Fibroblast of skin of right biceps (primary cell): ENCODE data around the gene ERMN.
A peak's percentile ranks its signal among the peaks of the same experiment; 100 is the strongest.
"Not testable (repeated sequence)": the region's sequence is repeated elsewhere in the genome, so short reads cannot be mapped to it uniquely, and the experiment has no call there.

ENCODE experiments used
- DNase-seq: peaks from one replicate; pipeline ENCODE4 v3.0.0-alpha.2; 2013

The ERMN gene

GRCh38 chr2:157325786-157326185, at the start of gene ERMN:
TSS of gene ERMN (minus strand) at chr2:157325824. CDS start at chr2:157325642, 182 bp downstream.
- no peak for DNase-seq

DNA sequence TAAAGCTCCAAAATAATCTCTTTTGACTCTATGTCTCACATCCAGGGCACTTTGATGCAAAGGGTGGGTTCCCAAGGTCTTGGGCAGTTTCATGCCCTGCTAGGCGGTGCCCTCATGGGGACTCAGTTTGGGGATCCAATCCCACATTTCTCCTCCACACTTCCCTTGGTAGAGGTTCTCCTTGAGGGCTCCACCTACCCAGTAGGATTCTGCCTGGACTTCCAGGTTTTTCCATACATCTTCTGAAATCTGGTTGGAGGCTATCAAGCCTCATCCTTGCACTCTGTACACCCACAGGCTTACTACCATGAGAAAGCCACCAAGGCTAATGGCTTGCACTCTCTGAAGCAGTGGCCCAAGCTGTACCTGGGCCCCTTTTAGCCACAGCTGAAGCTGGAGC, 49.8 kb upstream of the ERMN start:
- DNase-seq: no peak

DNA sequence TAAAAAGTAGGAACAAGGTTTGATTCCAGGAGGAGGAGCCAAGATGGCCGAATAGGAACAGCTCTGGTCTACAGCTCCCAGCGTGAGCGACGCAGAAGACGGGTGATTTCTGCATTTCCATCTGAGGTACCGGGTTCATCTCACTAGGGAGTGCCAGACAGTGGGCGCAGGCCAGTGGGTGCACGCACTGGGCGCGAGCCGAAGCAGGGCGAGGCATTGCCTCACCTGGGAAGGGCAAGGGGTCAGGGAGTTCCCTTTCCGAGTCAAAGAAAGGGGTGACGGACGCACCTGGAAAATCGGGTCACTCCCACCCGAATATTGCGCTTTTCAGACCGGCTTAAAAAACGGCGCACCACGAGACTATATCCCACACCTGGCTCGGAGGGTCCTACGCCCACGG, 42.9 kb upstream of the ERMN start:
- DNase-seq: not testable (repeated sequence)

DNA sequence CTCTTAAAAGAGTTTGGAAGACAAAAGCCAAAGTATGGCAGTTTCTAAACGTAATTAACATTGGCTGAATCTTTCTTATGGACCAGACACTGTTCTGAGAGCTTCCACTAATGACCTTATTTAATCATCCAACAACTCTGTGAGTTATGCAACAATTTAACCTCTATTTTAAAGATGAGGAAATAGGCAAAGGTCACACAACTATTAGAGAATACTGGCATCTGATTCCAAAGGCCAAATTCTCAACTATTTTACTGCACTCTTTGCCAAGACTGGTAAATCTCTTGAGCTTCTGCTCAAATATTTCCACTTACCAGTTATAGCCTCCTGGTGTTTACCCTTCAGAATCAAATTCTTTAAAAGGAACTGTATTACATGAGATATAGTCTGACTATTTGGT, 42.1 kb upstream of the ERMN start:
- DNase-seq: no peak

DNA sequence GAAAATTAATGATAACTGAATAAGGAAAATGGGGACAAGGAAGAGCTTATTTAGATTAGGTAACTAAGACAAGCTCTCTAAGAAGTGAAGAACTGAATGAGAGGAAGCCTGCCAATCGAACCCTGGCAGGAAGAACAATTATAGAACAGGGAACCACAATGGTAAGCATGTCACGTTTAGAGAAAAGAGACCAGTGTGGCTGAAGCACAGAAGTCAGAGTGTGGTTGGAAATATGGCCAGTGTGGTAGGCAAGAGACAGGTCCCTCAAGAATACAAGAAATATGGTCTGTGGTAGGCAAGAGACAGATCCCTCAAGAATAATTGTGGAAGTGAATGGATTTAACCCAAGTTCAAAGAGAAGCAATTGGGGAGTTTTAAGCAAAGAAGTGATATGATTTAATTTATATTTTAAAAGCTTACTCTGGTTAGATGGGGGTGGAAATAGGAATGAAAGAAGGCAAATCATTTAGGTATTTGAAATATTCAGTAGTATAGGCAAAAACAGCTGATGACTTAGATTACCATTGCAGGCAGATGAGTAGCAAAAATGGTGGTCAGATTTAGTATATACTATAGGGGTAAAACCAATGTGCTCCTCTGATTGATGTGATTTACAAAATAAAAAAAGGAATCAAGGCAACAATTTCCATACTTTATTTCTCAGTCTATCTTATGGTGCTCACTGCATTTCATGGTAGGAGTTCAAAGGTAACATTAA, 38.8 kb upstream of the ERMN start:
- peak; percentile 33 for DNase-seq

GRCh38 chr2:157363612-157364101, 38.0 kb upstream of the ERMN start:
- peak; percentile 83 for DNase-seq

- DNase-seq: no peak
These were observed 37.0 kb upstream of the ERMN start for GRCh38 chr2:157362627-157363026.

- no peak for DNase-seq
These were observed 35.9 kb upstream of the ERMN start for GRCh38 chr2:157361526-157361925.

- no peak for DNase-seq
These were observed 34.0 kb upstream of the ERMN start for GRCh38 chr2:157359628-157360027.

GRCh38 chr2:157355618-157356017, 30.0 kb upstream of the ERMN start:
- peak; percentile 77 for DNase-seq

DNA sequence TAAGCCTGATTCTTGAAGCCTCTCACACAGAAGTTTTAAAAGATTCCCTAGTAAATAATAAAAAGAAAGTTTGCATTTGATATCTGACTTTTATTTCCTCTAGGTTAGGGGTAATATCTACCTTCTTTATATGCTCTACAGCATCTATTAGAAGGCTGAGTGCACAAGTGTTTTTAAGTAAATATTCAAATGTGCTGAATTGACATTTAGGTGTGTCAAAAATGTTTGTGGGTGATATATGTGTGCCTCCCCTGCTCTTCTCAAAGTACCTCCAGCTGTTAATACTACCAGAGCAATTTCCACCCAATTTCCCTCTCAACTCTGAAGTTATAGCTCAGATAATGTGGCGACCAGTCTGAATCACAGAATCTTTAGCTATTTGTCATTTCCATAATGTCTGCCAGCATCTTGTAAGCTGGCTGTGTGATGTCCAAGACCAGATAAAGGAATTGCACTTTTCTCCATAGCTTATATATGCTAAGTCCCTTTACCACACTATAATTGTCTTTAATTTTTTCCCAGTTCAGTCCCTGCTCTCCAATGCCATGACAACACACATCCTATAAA, 24.4 kb upstream of the ERMN start:
- peak; percentile 84 for DNase-seq

DNA sequence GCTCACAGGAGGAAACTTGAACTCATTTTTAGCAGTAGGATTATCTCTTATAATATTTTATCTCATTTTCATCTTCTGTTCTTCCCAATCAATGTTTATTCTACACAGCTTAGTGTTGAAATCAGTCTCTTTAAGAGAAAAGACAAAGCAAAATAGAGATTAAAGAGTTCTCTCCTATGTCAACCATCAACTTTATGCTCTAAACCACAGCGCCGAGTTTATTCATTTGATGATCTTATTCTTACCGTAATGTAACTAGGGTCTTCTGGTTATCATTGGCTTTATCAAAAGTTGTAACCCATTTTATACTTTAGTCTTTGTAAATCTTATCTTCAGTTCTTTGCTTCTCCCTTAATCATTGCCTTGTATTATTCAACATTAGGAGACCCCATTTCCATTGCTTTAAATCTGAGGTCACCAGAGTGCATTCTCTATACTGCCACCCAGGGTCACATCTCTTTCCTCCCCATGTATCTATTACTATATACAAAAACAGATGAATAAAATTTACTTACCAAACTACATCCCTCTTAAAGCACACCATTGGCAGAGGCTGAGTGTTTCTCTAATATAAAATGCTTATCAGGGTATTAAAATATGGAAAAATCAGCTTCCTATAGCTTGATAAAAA, 22.8 kb upstream of the ERMN start:
- DNase-seq: no peak

DNA sequence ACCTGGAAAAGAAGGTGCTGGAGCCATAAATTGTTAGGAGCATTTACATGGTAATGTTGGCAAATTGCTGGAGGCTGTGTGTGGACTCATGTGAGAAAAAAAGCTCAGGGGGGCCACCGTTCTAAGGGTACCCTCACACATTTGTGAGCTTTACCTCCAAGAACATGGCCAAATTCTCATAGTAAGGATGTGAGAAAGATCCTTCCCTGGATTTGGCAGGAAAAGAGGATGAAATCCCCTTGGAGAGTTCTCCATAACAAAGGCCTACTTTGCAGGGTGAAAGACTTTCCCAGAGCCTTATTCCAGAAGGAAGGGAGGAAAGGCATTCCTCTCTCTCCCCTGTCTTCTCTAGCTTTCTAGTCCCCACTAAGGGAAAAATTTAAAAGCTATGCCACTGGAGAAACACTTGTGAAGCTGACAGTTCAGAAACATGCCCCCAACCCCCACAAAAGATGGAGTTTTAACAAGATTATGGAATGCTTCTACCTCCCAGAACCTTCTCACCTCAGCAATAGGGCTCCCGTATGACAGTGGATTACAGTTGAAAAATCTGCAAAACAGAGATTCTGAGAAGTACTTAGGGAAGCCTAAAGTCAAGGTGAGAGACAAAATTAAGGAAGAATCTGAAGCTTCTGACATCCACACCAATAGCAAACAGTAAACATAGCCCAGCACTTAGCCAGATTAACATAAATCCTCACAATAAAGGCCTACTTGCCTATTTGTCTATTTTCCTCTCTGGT, 20.2 kb upstream of the ERMN start:
- DNase-seq: no peak

- DNase-seq: peak; percentile 76
These were observed 15.8 kb upstream of the ERMN start for GRCh38 chr2:157341381-157341780.

GRCh38 chr2:157339965-157340655, 14.5 kb upstream of the ERMN start:
- peak; percentile 82 for DNase-seq

- no peak for DNase-seq
These were observed 12.4 kb upstream of the ERMN start for GRCh38 chr2:157337978-157338377.

GRCh38 chr2:157336137-157337010, 10.8 kb upstream of the ERMN start:
- peak; percentile 39 for DNase-seq

DNA sequence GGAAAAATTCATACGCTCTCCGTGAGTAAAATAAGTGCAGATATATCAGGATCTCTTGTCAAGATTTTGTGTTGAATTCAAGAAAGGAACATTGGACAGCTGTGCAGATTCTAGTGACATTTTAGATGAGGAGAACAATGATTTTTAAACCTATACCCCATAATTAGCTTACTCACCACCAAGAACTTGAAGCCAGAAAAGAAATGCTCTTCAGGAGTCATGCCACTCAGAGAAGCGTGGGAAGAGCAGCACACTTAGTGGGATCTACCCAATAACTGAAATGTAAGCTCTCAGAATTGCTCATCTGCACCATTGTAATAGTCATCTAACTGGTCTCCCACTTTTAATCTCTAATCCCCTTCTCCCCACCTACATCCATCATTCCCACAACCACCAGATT, 9.2 kb upstream of the ERMN start:
- DNase-seq: no peak

GRCh38 chr2:157334335-157334734, 8.7 kb upstream of the ERMN start:
- no peak for DNase-seq

GRCh38 chr2:157333304-157334047, 7.9 kb upstream of the ERMN start:
- no peak for DNase-seq

- DNase-seq: no peak
These were observed 3.9 kb upstream of the ERMN start for GRCh38 chr2:157329524-157329923.
